GM19397 (cell line): Measurements from ENCODE around the gene TMPRSS11E.
A peak's percentile ranks its signal among the peaks of the same experiment; 100 is the strongest.
"Not testable (repeated sequence)": the region's sequence is repeated elsewhere in the genome, so short reads cannot be mapped to it uniquely, and the experiment has no call there.

ENCODE experiments used
- ATAC-seq: cut with Tn5 transposase; IDR thresholded peaks from one replicate; pipeline ENCODE4 v1.9.1; 2021; ENCODE audit warnings: mild to moderate bottlenecking, moderate library complexity; ENCODE audit not compliant: unreplicated experiment

TMPRSS11E gene

GRCh38 chr4:68447201-68447600 lies at the start of gene TMPRSS11E:
Gene TMPRSS11E (plus strand): TSS chr4:68447463. CDS start chr4:68447513, 50 bp downstream.
- no peak for ATAC-seq

GRCh38 chr4:68399306-68399705 lies 48.0 kb upstream of the TMPRSS11E start:
- ATAC-seq: no peak

- no peak for ATAC-seq
Measured at GRCh38 chr4:68401231-68401630, 46.0 kb upstream of the TMPRSS11E start.

- no peak for ATAC-seq
Measured at GRCh38 chr4:68404153-68404552, 43.1 kb upstream of the TMPRSS11E start.

- not testable (repeated sequence) for ATAC-seq
Measured at GRCh38 chr4:68405718-68406478, 41.4 kb upstream of the TMPRSS11E start.

- no peak for ATAC-seq
Measured at GRCh38 chr4:68406479-68406859, 40.8 kb upstream of the TMPRSS11E start.

GRCh38 chr4:68407015-68407867 lies 40.0 kb upstream of the TMPRSS11E start:
- not testable (repeated sequence) for ATAC-seq

GRCh38 chr4:68407868-68408190 lies 39.4 kb upstream of the TMPRSS11E start:
- ATAC-seq: no peak

GRCh38 chr4:68410149-68410548 lies 37.1 kb upstream of the TMPRSS11E start:
- ATAC-seq: no peak

GRCh38 chr4:68410643-68411042 lies 36.6 kb upstream of the TMPRSS11E start:
- ATAC-seq: no peak

GRCh38 chr4:68412031-68412430 lies 35.2 kb upstream of the TMPRSS11E start:
- not testable (repeated sequence) for ATAC-seq

- no peak for ATAC-seq
Measured at GRCh38 chr4:68416591-68416990, 30.7 kb upstream of the TMPRSS11E start.

- no peak for ATAC-seq
Measured at GRCh38 chr4:68426516-68426915, 20.7 kb upstream of the TMPRSS11E start.

- no peak for ATAC-seq
Measured at GRCh38 chr4:68430337-68430736, 16.9 kb upstream of the TMPRSS11E start.

- no peak for ATAC-seq
Measured at GRCh38 chr4:68432320-68432719, 14.9 kb upstream of the TMPRSS11E start.

GRCh38 chr4:68433582-68433981 lies 13.7 kb upstream of the TMPRSS11E start:
- no peak for ATAC-seq

- no peak for ATAC-seq
Measured at GRCh38 chr4:68434277-68434676, 13.0 kb upstream of the TMPRSS11E start.

GRCh38 chr4:68434836-68435235 lies 12.4 kb upstream of the TMPRSS11E start:
- no peak for ATAC-seq

- no peak for ATAC-seq
Measured at GRCh38 chr4:68445111-68445510, 2.2 kb upstream of the TMPRSS11E start.

GRCh38 chr4:68451246-68452211 lies 4.3 kb downstream of the TMPRSS11E start:
- peak; percentile 80 for ATAC-seq

- no peak for ATAC-seq
Measured at GRCh38 chr4:68460085-68460484, 12.8 kb downstream of the TMPRSS11E start.
